Sigmoid colon (tissue), 4 donors: ENCODE data around the gene EED.

ENCODE experiments used
- POLR2A ChIP-seq, 2 donors: fragments of 450-650 bp; IDR thresholded peaks; one replicate each; pipeline ENCODE4 v1.6.1; 2016; ENCODE audit warnings: antibody characterized with exemption in 2 of 2, mild to moderate bottlenecking in 2 of 2, moderate library complexity in 2 of 2
- POLR2AphosphoS5 ChIP-seq, 4 donors: sonication (generic); formaldehyde crosslinking; IDR thresholded peaks; one replicate each; pipeline ENCODE4 v1.6.1; 2017; ENCODE audit warnings: antibody characterized with exemption in 4 of 4
- TF ChIP-seq, protein P1 (sequence below), 4 experiments: fragments of 450-650 bp in 3 of 4; fragments of 200-600 bp in 1 of 4; IDR thresholded peaks; one replicate each; pipeline ENCODE4 v1.5.1; 2016 to 2019; ENCODE audit warnings: antibody characterized with exemption in 4 of 4, mild to moderate bottlenecking in 3 of 4, moderate library complexity in 2 of 4

DNA sequence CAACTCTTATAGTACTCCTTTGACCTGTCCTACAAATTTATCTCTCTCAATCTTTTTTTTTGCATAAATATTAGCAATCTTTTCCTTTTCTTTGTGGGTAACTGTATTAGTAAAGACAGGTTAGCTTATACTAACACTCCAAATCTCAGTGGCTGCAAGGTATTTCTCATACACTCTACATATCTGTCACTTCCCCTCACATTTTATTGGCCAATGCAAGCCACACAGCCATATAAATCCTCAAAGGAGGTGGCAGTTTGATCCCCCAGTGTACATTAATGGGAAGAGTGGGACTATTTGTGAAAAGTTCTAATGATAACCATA lies 42.6 kb upstream of the EED start:
- no peak for TF ChIP-seq POLR2AphosphoS5 (IDR thresholded peaks at IDR 0.05)
- TF ChIP-seq, protein P1, sequence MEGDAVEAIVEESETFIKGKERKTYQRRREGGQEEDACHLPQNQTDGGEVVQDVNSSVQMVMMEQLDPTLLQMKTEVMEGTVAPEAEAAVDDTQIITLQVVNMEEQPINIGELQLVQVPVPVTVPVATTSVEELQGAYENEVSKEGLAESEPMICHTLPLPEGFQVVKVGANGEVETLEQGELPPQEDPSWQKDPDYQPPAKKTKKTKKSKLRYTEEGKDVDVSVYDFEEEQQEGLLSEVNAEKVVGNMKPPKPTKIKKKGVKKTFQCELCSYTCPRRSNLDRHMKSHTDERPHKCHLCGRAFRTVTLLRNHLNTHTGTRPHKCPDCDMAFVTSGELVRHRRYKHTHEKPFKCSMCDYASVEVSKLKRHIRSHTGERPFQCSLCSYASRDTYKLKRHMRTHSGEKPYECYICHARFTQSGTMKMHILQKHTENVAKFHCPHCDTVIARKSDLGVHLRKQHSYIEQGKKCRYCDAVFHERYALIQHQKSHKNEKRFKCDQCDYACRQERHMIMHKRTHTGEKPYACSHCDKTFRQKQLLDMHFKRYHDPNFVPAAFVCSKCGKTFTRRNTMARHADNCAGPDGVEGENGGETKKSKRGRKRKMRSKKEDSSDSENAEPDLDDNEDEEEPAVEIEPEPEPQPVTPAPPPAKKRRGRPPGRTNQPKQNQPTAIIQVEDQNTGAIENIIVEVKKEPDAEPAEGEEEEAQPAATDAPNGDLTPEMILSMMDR (IDR thresholded peaks at IDR 0.05) = no peak
- no peak for TF ChIP-seq POLR2A (IDR thresholded peaks at IDR 0.05)
